Fibroblast of mammary gland (primary cell): ENCODE results near the gene MYO16.
A peak's percentile ranks its signal among the peaks of the same experiment; 100 is the strongest.

Experiments used
- DNase-seq: peaks from one replicate; pipeline ENCODE4 v3.0.0-alpha.2; 2010; ENCODE audit warnings: low read depth
- H3K4me3 ChIP-seq: 2 replicates; pipeline ENCODE4 v1.5.1; 2011; ENCODE audit warnings: low read depth, mild to moderate bottlenecking, low read length, moderate library complexity; ENCODE audit not compliant: control insufficient read depth
- TF ChIP-seq, protein P1 (sequence below): conservative IDR thresholded peaks from 2 replicates; pipeline ENCODE4 v1.5.1; 2011; ENCODE audit warnings: low read depth, low read length, inconsistent platforms; ENCODE audit not compliant: control insufficient read depth, insufficient read depth

Gene MYO16

DNA sequence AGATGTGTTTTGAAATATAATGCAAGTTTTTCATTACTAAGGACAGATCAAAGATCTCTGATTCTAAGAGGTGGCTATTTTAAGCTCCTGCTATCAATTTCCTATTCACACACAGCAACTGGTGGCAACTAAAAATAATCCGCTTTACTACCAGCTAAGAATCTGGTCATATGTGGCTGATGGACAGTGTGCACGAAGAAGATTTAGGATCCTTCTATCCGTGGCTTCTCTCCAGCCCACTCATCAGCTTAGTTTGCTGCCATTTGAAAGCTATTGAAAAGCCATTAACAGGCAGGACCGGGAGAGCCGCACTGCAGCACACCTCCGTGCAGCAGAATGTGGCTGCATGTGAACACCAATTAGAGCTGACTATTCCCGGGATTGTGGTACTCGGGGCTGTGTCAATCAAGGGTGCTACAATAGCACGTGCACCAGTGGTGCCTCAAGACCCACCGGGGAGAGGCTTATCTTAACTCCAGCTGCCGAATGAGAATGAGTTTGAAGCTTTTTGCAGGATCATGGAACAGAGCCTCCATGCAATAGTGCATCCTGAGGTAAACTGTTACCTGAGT, at the start of gene MYO16:
Gene MYO16 (plus strand): TSS at position 431 of the 572 bp plus-strand sequence. CDS start 234 bp downstream, outside the sequence.
- no peak within 1 kb of the TSS for H3K4me3 ChIP-seq
- no peak for DNase-seq
- TF ChIP-seq, protein P1, sequence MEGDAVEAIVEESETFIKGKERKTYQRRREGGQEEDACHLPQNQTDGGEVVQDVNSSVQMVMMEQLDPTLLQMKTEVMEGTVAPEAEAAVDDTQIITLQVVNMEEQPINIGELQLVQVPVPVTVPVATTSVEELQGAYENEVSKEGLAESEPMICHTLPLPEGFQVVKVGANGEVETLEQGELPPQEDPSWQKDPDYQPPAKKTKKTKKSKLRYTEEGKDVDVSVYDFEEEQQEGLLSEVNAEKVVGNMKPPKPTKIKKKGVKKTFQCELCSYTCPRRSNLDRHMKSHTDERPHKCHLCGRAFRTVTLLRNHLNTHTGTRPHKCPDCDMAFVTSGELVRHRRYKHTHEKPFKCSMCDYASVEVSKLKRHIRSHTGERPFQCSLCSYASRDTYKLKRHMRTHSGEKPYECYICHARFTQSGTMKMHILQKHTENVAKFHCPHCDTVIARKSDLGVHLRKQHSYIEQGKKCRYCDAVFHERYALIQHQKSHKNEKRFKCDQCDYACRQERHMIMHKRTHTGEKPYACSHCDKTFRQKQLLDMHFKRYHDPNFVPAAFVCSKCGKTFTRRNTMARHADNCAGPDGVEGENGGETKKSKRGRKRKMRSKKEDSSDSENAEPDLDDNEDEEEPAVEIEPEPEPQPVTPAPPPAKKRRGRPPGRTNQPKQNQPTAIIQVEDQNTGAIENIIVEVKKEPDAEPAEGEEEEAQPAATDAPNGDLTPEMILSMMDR: no peak

- no peak for DNase-seq
- no peak overlapping the region for H3K4me3 ChIP-seq
- TF ChIP-seq, protein P1: no peak
Observed at GRCh38 chr13:108586826-108587225, 42.6 kb upstream of the MYO16 start.

DNA sequence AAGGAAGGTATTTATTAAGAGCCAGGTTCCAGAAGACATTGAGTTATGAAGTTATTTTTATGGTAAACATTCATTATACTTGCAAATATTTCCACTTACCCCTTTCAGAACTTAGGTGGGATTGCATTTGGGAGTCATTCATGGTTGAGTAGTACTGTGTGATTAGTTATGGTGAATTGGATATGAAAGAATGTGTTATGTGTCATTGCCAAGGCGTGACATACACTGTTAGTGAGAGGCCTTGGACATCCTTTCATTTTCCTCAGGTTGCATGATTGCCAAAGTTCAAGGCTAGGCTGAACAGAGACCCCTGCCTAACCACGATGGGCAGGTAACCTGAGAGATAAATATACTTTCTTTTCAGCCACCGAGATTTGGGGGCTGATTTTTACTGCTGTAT, 40.9 kb upstream of the MYO16 start:
- DNase-seq: no peak
- TF ChIP-seq, protein P1: no peak
- no peak overlapping the region for H3K4me3 ChIP-seq

DNA sequence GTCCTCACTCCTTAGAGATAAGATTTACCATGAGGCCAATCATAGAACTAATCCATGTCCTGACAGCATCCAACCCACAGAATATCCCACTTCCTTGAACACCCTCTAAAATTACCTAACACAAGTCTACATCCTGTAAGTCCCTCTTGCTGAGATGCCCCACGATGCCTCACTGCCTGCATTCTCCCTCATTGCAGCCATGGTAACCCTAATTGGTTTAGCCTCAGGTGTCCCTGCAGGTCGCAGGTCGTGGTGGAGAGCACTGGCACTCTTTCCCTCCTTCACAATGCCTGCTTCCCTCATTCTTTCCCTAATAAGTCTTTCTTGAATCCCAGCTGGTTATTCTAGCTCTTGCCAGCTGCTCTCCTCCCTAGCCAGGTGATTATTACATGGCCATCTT, 35.3 kb upstream of the MYO16 start:
- TF ChIP-seq, protein P1: no peak
- no peak overlapping the region for H3K4me3 ChIP-seq
- no peak for DNase-seq

DNA sequence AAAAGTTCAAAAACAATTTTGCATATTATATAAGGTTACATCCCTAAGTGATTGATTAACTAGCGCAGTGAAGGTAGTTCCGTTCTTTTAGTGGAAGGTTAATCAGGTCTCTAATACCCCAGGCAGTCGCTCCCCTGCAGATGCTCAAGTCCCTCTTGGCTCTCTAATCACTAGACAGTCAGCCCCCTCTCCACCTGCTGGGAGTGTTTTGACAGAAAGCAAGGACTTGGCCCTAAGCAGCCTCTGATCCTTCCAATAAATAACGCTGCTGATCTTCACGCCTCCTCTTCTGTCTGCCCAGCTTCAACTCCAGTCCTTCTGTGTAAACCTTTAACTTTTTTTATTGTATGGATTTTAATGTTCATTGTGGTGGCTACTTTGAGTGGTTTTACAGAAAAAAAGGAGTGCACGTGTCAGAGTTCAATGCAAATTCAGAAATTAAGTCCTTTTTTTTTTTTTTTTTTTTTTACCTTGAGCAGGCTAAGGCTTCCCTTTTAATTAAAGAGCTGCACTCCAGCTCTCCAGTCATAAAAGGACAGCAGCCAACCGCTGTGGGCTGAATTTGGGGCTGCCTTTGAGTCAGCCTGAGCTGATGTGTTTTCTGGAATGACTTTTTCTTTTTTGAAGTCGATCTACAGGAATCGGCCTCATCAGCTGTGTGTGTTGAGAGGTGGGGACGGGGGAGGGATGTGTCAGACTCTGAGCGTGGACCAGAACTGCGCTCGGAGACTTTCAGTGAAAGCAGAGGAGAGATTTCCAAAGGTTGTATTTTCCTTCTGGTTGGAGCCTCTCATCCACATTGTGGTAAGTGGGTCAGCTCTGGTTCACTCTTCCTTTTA, 33.8 kb upstream of the MYO16 start:
- peak; percentile 3 for DNase-seq
- no peak overlapping the region for H3K4me3 ChIP-seq
- TF ChIP-seq, protein P1: no peak

- TF ChIP-seq, protein P1: no peak
- H3K4me3 ChIP-seq: no peak overlapping the region
- DNase-seq: peak; percentile 4
Observed at GRCh38 chr13:108597943-108598342, 31.5 kb upstream of the MYO16 start.

GRCh38 chr13:108606424-108606823, 23.0 kb upstream of the MYO16 start:
- no peak overlapping the region for H3K4me3 ChIP-seq
- TF ChIP-seq, protein P1: no peak
- no peak for DNase-seq
